IPS-15b (cell line): ENCODE measurements around the gene GIMAP7.
"Not testable (repeated sequence)": the region's sequence is repeated elsewhere in the genome, so short reads cannot be mapped to it uniquely, and the experiment has no call there.

Source experiments
- H3K27me3 ChIP-seq: one replicate; pipeline ENCODE4 v1.6.1; 2013; ENCODE audit warnings: low read length; ENCODE audit not compliant: control insufficient read depth, insufficient read depth
- H3K36me3 ChIP-seq: one replicate; pipeline ENCODE4 v1.6.1; 2013; ENCODE audit warnings: low read length; ENCODE audit not compliant: control insufficient read depth, insufficient read depth
- H3K4me1 ChIP-seq: one replicate; pipeline ENCODE4 v1.6.1; 2013; ENCODE audit warnings: mild to moderate bottlenecking, low read length; ENCODE audit not compliant: control insufficient read depth, insufficient read depth
- H3K4me3 ChIP-seq: one replicate; pipeline ENCODE4 v1.5.1; 2013; ENCODE audit warnings: low read depth, low read length
- H3K9ac ChIP-seq: one replicate; pipeline ENCODE4 v1.6.1; 2013; ENCODE audit warnings: low read depth, mild to moderate bottlenecking, low read length
- H3K9me3 ChIP-seq: one replicate; pipeline ENCODE4 v1.6.1; 2013; ENCODE audit warnings: mild to moderate bottlenecking, low read length; ENCODE audit not compliant: control insufficient read depth, insufficient read depth

Gene GIMAP7

GRCh38 chr7:150515248-150516147 lies 826 bp downstream of the GIMAP7 start:
- Histone ChIP-seq H3K9ac (no peak overlapping the region), H3K4me1 (no peaks in the 10 kb centered on the region), H3K36me3 (peaks cover 2% of the 10 kb centered on the region), H3K9me3 (peaks cover 2% of the 10 kb centered on the region), H3K4me3 (no peak overlapping the region), H3K27me3 (no peaks in the 10 kb centered on the region)

- Histone ChIP-seq H3K27me3 (no peaks in the 10 kb centered on the region), H3K4me1 (no peaks in the 10 kb centered on the region), H3K9ac (no peak overlapping the region), H3K9me3 (no peaks in the 10 kb centered on the region), H3K36me3 (peaks cover 2% of the 10 kb centered on the region), H3K4me3 (no peak overlapping the region)
These were observed 2.5 kb downstream of the GIMAP7 start for GRCh38 chr7:150516956-150517745.

- Histone ChIP-seq H3K4me1 (peaks cover 2% of the 10 kb centered on the region), H3K9ac (no peak overlapping the region), H3K36me3 (peaks cover 2% of the 10 kb centered on the region), H3K4me3 (no peak overlapping the region), H3K9me3 (no peaks in the 10 kb centered on the region), H3K27me3 (no peaks in the 10 kb centered on the region)
These were observed 4.6 kb downstream of the GIMAP7 start for GRCh38 chr7:150519310-150519709.

DNA sequence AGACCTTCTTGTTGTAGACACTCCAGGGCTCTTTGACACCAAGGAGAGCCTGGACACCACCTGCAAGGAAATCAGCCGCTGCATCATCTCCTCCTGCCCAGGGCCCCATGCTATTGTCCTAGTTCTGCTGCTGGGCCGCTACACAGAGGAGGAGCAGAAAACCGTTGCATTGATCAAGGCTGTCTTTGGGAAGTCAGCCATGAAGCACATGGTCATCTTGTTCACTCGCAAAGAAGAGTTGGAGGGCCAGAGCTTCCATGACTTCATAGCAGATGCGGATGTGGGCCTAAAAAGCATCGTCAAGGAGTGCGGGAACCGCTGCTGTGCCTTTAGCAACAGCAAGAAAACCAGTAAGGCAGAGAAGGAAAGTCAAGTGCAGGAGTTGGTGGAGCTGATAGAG lies 5.5 kb downstream of the GIMAP7 start:
- H3K4me3 ChIP-seq: no peak overlapping the region
- no peak overlapping the region for H3K9ac ChIP-seq
- H3K4me1 ChIP-seq: peaks cover 2% of the 10 kb centered on the region
- no peaks in the 10 kb centered on the region for H3K9me3 ChIP-seq
- H3K36me3 ChIP-seq: peaks cover 2% of the 10 kb centered on the region
- no peaks in the 10 kb centered on the region for H3K27me3 ChIP-seq

GRCh38 chr7:150522931-150523330 lies 8.3 kb downstream of the GIMAP7 start:
- not testable (repeated sequence) for H3K4me1 ChIP-seq, H3K9ac ChIP-seq, H3K9me3 ChIP-seq, H3K36me3 ChIP-seq, H3K27me3 ChIP-seq
- H3K4me3 ChIP-seq: peak overlapping the region; percentile 2

GRCh38 chr7:150524018-150524417 lies 9.3 kb downstream of the GIMAP7 start:
- Histone ChIP-seq H3K27me3 (no peaks in the 10 kb centered on the region), H3K4me3 (no peak overlapping the region), H3K9ac (no peak overlapping the region), H3K36me3 (peaks cover 2% of the 10 kb centered on the region), H3K9me3 (no peaks in the 10 kb centered on the region), H3K4me1 (peaks cover 2% of the 10 kb centered on the region)

GRCh38 chr7:150531704-150532103 lies 17.0 kb downstream of the GIMAP7 start:
- Histone ChIP-seq H3K9ac (no peak overlapping the region), H3K4me1 (no peaks in the 10 kb centered on the region), H3K9me3 (no peaks in the 10 kb centered on the region), H3K27me3 (no peaks in the 10 kb centered on the region), H3K4me3 (no peak overlapping the region), H3K36me3 (no peaks in the 10 kb centered on the region)

DNA sequence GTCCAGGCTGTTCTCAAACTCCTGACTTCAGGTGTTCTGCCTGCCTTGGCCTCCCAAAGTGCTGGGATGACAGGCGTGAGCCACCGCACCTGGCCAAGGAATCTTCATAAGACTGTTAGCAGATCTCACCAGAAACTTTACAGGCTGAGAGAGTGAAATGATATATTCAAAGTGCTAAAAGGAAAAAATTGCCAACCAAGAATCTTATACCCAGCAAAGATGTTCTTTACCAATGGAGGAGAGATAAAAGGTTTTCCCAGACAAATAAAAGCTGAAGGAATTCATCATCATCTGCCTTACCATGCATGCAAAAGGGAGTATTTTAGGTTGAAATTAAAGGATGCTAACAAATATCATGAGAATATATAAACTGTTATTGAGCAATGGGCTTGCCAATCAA lies 23.6 kb downstream of the GIMAP7 start:
- H3K4me1 ChIP-seq: no peaks in the 10 kb centered on the region
- H3K27me3 ChIP-seq: no peaks in the 10 kb centered on the region
- H3K9me3 ChIP-seq: no peaks in the 10 kb centered on the region
- no peaks in the 10 kb centered on the region for H3K36me3 ChIP-seq
- H3K9ac ChIP-seq: no peak overlapping the region
- H3K4me3 ChIP-seq: no peak overlapping the region

- Histone ChIP-seq H3K4me3 (no peak overlapping the region), H3K9ac (no peak overlapping the region), H3K9me3 (no peaks in the 10 kb centered on the region), H3K27me3 (no peaks in the 10 kb centered on the region), H3K4me1 (no peaks in the 10 kb centered on the region), H3K36me3 (no peaks in the 10 kb centered on the region)
These were observed 38.5 kb downstream of the GIMAP7 start for GRCh38 chr7:150553163-150553562.

DNA sequence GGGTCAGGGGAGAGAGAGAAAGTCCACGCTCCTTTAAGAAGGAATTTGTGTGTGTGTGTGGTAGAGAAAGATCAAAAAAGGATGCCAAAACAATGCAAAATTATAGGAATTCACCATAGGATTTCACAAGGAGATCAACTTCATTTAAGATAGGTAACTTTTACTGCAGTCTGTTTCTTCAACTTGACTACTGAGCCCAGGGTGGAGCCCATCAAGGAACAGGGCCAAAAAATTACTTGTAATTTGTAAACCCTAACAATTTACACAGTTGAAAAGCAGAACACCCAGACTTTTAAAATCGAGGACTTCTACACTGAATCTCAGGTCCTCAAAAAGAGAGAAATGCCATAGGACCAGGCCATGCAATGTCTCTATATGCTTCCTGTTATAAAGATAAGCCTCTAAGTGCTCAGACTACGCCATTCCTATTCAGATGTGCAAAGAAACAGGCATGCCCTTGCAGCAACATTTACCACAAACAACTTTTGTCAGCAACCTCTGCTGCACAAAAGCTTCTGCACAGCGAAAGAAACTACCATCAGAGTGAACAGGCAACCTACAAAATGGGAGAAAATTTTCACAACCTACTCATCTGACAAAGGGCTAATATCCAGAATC lies 42.0 kb downstream of the GIMAP7 start:
- H3K27me3 ChIP-seq: no peaks in the 10 kb centered on the region
- no peaks in the 10 kb centered on the region for H3K4me1 ChIP-seq
- no peaks in the 10 kb centered on the region for H3K36me3 ChIP-seq
- H3K9me3 ChIP-seq: no peaks in the 10 kb centered on the region
- H3K9ac ChIP-seq: no peak overlapping the region
- H3K4me3 ChIP-seq: no peak overlapping the region

DNA sequence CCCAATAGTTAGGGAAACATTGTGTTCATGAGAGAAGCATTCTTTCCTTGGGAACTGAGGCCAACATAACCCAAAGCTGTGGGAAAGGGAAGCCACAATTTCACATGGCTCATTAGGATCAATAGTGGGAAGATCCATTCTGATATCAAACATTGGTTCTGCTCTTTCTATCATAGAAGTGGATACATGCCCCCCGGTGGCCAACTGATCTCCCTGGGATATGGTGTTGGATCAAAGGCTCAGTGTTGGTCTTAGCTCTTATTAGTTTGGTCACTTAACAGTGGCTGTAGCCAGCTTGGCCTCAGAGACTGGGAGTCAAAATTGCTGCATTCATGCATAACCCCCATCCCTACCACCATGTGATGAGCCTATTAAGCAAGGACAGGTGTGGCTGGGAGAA lies 45.8 kb downstream of the GIMAP7 start:
- no peaks in the 10 kb centered on the region for H3K27me3 ChIP-seq
- peaks cover 18% of the 10 kb centered on the region for H3K4me1 ChIP-seq
- no peaks in the 10 kb centered on the region for H3K9me3 ChIP-seq
- no peak overlapping the region for H3K4me3 ChIP-seq
- no peak overlapping the region for H3K9ac ChIP-seq
- H3K36me3 ChIP-seq: no peaks in the 10 kb centered on the region
